ENCODE data around the gene LCOR.

The LCOR gene

GRCh38 chr10:96978621-96979154 lies 146.6 kb downstream of the LCOR start:
- DNase-seq (ENCODE audit: low read depth) = no peak
- no peak for TF ChIP-seq CTCF (conservative IDR thresholded peaks at IDR 0.05; ENCODE audit: control insufficient read depth, insufficient read depth, low read depth, low read length)
- no peak overlapping the region for H3K4me3 ChIP-seq (ENCODE audit: control insufficient read depth, low read depth, low read length)

DNA sequence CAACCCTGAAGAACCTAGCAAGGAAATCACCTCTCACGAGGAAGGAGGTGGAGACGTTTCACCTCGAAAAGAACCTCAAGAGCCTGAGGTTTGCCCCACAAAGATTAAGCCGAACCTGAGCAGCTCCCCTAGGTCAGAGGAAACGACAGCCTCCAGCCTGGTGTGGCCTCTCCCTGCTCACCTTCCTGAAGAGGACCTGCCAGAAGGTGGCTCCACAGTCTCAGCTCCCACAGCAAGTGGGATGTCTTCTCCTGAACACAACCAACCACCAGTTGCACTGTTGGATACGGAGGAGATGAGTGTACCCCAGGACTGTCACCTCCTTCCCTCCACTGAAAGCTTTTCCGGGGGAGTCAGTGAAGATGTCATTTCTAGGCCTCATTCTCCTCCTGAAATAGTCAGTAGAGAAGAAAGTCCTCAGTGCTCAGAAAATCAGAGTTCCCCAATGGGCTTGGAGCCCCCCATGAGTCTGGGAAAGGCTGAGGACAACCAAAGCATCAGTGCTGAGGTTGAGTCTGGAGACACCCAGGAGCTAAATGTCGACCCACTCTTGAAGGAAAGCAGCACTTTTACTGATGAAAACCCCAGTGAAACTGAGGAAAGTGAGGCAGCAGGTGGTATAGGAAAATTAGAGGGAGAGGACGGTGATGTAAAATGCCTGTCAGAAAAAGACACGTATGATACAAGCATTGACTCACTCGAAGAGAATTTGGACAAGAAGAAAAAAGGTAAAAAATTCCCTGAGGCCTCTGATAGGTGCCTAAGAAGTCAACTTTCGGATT lies 150.2 kb downstream of the LCOR start:
- no peak overlapping the region for H3K4me3 ChIP-seq (ENCODE audit: control insufficient read depth, low read depth, low read length)
- no peak for DNase-seq (ENCODE audit: low read depth)
- TF ChIP-seq CTCF (conservative IDR thresholded peaks at IDR 0.05; ENCODE audit: control insufficient read depth, insufficient read depth, low read depth, low read length) = no peak

DNA sequence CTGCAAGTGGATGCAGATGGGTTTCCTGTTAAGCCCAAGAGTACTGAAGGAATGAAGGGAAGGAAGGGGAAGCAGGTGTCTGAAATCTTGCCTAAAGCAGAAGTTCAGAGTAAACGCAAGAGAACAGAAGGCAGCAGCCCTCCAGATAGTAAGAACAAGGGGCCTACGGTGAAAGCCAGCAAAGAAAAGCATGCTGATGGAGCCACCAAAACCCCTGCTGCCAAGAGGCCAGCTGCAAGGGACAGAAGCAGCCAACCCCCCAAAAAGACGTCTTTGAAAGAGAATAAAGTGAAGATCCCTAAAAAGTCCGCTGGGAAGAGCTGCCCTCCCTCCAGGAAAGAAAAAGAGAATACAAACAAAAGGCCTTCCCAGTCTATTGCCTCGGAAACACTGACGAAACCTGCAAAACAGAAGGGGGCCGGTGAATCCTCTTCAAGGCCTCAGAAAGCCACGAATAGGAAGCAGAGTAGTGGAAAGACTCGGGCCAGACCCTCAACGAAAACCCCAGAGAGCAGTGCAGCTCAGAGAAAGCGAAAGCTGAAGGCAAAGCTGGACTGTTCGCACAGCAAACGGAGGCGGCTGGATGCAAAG lies 152.5 kb downstream of the LCOR start:
- peak; percentile 8 for DNase-seq (ENCODE audit: low read depth)

GRCh38 chr10:96986200-96986856 lies 154.2 kb downstream of the LCOR start:
- DNase-seq (ENCODE audit: low read depth) = no peak
- no peak for TF ChIP-seq CTCF (conservative IDR thresholded peaks at IDR 0.05; ENCODE audit: control insufficient read depth, insufficient read depth, low read depth, low read length)
- H3K4me3 ChIP-seq (ENCODE audit: control insufficient read depth, low read depth, low read length) = no peak overlapping the region

More for the DNA sequence above, 152.5 kb downstream of the LCOR start:
- no peak for TF ChIP-seq CTCF (conservative IDR thresholded peaks at IDR 0.05; ENCODE audit: control insufficient read depth, insufficient read depth, low read depth, low read length)
- H3K4me3 ChIP-seq (ENCODE audit: control insufficient read depth, low read depth, low read length) = no peak overlapping the region

- no peak for DNase-seq (ENCODE audit: low read depth)
- TF ChIP-seq CTCF (conservative IDR thresholded peaks at IDR 0.05; ENCODE audit: control insufficient read depth, insufficient read depth, low read depth, low read length) = no peak
- no peak overlapping the region for H3K4me3 ChIP-seq (ENCODE audit: control insufficient read depth, low read depth, low read length)
Observed at GRCh38 chr10:96987141-96987841, 155.2 kb downstream of the LCOR start.

- no peak for TF ChIP-seq CTCF (conservative IDR thresholded peaks at IDR 0.05; ENCODE audit: control insufficient read depth, insufficient read depth, low read depth, low read length)
- DNase-seq (ENCODE audit: low read depth) = peak; percentile 20
- H3K4me3 ChIP-seq (ENCODE audit: control insufficient read depth, low read depth, low read length) = no peak overlapping the region
Observed at GRCh38 chr10:96987842-96988175, 155.7 kb downstream of the LCOR start.

Measured in fibroblast of mammary gland (primary cell).